ENCODE data around the gene HOTAIR. TPM values are rescaled to one million over a fixed set of nuclear protein-coding genes. Genes with fewer than 3 reads are reported as not detected.

HOTAIR gene
- total RNA-seq, 1 experiment from 2014 or later: 3.5 TPM

- Histone ChIP-seq H3K4me1 (ENCODE audit: insufficient read depth, low read length) (peaks cover 47% of the 10 kb centered on the region), H3K4me3 (ENCODE audit: low read length) (peak overlapping the region; percentile 74), H3K27me3 (ENCODE audit: low read length) (no peaks in the 10 kb centered on the region), H3K36me3 (ENCODE audit: low read depth, low read length) (no peaks in the 10 kb centered on the region), H3K27ac (ENCODE audit: low read length) (no peak overlapping the region), H3K9ac (ENCODE audit: low read length) (peak overlapping the region; percentile 37; the same call in 1 of the 2 replicates), H2AFZ (ENCODE audit: low read length) (peak overlapping the region; percentile 92), H3K9me3 (ENCODE audit: low read length) (no peaks in the 10 kb centered on the region), H3F3A (ENCODE audit: low read length, unreplicated experiment) (no peaks in the 10 kb centered on the region), H3K4me2 (ENCODE audit: low read length) (peak overlapping the region; percentile 96), H4K20me1 (ENCODE audit: low read length) (no peaks in the 10 kb centered on the region), H3K9me2 (replicated peaks; ENCODE audit: low read length) (no peaks in the 10 kb centered on the region), H3K79me2 (ENCODE audit: low read length) (peaks cover 32% of the 10 kb centered on the region)
- ChIA-PET POLR2A (ENCODE audit: unreplicated experiment) (no interaction called here), CTCF (interaction anchor here (0.6 kb wide), 1 partner anchor 298 kb away, joined by 3 read pairs; no protein-coding TSS in a partner anchor)
- BruUV-seq (replicated peaks): no TSS peak
- ATAC-seq (peak; percentile 1; the same call in 1 of the 2 replicates), DNase-seq (no peak)
- intact Hi-C loops (cut with micrococcal nuclease): loop anchor here (1.0 to 5.0 kb wide), 2 partner anchors 46 to 221 kb away; no protein-coding TSS in a partner anchor
- TF ChIP-seq CTCF (conservative IDR thresholded peaks at IDR 0.05; ENCODE audit: low read depth, low read length): no peak
- no peak for TF ChIP-seq EZH2phosphoT487 (IDR thresholded peaks at IDR 0.05; ENCODE audit: borderline replicate concordance, low read length)
- TF ChIP-seq EZH2 (IDR thresholded peaks at IDR 0.05; ENCODE audit: low read length, unreplicated experiment): no peak
Measured at GRCh38 chr12:53988541-53989226, 13.9 kb upstream of the HOTAIR start.

- Histone ChIP-seq H3F3A (ENCODE audit: low read length, unreplicated experiment) (no peaks in the 10 kb centered on the region), H3K36me3 (ENCODE audit: low read depth, low read length) (no peaks in the 10 kb centered on the region), H3K79me2 (ENCODE audit: low read length) (peaks cover 24% of the 10 kb centered on the region), H3K4me2 (ENCODE audit: low read length) (0 out of 2 replicates have a peak overlapping the region, but pooled peaks have one; percentile 2), H3K9me3 (ENCODE audit: low read length) (no peaks in the 10 kb centered on the region), H3K4me1 (ENCODE audit: insufficient read depth, low read length) (peaks cover 47% of the 10 kb centered on the region), H2AFZ (ENCODE audit: low read length) (no peak overlapping the region), H3K9ac (ENCODE audit: low read length) (no peak overlapping the region), H3K9me2 (replicated peaks; ENCODE audit: low read length) (no peaks in the 10 kb centered on the region), H3K27ac (ENCODE audit: low read length) (no peak overlapping the region), H3K4me3 (ENCODE audit: low read length) (no peak overlapping the region), H4K20me1 (ENCODE audit: low read length) (no peaks in the 10 kb centered on the region), H3K27me3 (ENCODE audit: low read length) (no peaks in the 10 kb centered on the region)
- POLR2A ChIA-PET (ENCODE audit: unreplicated experiment): no interaction called here
- DNase-seq: no peak
- no TSS peak for BruUV-seq (replicated peaks)
- CTCF ChIA-PET: interaction anchor here (0.6 to 0.7 kb wide), 2 partner anchors 226 to 297 kb away, joined by 3 to 5 read pairs; no protein-coding TSS in a partner anchor
- TF ChIP-seq EZH2phosphoT487 (IDR thresholded peaks at IDR 0.05; ENCODE audit: borderline replicate concordance, low read length): no peak
- TF ChIP-seq EZH2 (IDR thresholded peaks at IDR 0.05; ENCODE audit: low read length, unreplicated experiment): no peak
- no peak for TF ChIP-seq CTCF (conservative IDR thresholded peaks at IDR 0.05; ENCODE audit: low read depth, low read length)
- intact Hi-C loops (cut with micrococcal nuclease): loop anchor here (5.0 kb wide), 1 partner anchor 46 kb away; no protein-coding TSS in a partner anchor
- ATAC-seq: no peak
Measured at GRCh38 chr12:53987787-53988230, 13.1 kb upstream of the HOTAIR start.

Measured in PC-3 (cell line).